Epidermal melanocyte (primary cell): Measurements from ENCODE around the gene LGALS3.

Experiments used
- DNase-seq: peaks from one replicate; pipeline ENCODE4 v3.0.0; 2011; ENCODE audit warnings: low spot score; ENCODE audit not compliant: insufficient read length

The LGALS3 gene

DNA sequence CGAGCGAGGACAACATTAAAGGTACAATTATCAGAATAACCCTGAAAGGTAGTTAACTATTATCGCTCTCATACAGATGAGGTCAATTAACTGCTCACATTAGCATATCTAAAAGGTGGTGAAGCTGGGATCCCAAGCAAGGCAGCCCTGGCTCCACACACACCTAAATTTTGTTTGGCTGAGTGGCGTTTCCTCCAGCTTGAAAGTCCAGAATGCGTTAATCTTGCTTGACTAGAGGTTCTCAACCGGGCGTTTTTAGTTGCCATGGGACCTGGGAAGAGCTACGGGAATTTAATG lies 61.8 kb downstream of the LGALS3 start:
- DNase-seq: no peak

DNA sequence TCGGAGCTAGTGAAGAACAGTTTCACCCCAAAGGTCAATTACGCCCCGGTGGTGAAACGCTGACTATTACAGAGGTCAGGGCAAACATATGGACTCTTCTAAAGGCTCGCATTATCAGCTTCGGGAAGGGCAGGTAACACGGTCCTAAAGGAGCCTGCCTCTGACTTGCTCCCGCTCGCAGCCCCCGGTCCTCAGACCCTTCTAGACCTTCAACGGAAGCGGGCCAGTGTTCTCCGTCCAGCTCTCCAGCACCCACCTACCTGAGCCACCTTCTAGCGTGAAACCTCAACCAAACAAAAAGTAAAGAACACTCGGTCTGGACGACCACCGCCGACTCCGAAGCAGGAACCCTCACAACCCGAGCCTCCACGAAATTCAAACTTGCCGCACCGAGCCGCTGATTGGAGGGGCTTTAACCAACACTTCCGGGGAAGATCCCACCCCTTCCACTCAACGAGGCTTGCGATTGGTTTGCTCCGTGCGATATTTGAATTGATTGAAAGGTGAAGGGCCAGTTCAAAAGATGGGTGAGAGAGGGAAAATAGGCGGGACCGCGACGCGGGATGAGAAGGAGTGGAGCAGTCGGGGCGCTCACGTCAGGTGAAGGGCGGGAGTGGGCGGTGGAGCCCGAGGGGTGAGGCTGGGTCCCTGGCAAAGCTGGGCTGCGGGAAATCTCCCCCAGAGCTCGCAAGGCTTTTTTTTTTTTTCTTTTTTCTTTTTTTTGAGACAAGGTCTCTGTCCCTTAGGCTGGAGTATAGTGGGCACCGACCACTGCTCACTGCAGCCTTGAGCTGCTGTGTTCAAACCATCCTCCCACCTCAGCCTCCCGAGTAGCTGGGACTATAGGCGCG lies 62.4 kb downstream of the LGALS3 start, which contains the start of gene DLGAP5:
Gene DLGAP5, minus strand, starts transcription at position 383 of the 851 bp plus-strand sequence. CDS start 2,406 bp downstream, outside the sequence.
- DNase-seq: peak; percentile 97

DNA sequence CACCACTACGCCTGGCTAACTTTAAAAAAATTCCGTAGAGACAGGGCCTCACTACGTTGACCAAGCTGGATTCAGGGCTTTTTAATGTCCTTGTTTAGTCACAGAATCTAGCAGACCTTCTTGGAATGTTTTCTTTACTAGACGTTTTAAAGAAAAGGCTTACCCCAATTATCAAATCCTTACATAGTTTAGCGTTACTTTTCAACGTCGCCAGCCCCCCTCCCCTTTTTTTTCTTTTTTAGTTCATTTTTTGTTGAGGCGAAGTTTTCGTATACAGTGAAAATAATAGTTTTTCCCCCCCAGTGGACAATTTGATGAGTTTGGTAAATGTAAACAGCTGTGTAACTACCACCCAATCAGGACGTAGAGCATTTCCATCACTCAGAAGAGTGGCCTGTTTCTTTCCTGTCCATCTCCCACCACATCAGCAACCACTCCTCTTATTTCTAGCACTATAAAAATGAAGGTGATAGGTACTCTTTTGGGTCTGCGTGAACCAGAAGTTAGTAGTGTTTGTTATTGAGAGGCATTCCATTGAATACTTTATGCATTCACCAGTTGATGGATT lies 63.1 kb downstream of the LGALS3 start:
- no peak for DNase-seq

DNA sequence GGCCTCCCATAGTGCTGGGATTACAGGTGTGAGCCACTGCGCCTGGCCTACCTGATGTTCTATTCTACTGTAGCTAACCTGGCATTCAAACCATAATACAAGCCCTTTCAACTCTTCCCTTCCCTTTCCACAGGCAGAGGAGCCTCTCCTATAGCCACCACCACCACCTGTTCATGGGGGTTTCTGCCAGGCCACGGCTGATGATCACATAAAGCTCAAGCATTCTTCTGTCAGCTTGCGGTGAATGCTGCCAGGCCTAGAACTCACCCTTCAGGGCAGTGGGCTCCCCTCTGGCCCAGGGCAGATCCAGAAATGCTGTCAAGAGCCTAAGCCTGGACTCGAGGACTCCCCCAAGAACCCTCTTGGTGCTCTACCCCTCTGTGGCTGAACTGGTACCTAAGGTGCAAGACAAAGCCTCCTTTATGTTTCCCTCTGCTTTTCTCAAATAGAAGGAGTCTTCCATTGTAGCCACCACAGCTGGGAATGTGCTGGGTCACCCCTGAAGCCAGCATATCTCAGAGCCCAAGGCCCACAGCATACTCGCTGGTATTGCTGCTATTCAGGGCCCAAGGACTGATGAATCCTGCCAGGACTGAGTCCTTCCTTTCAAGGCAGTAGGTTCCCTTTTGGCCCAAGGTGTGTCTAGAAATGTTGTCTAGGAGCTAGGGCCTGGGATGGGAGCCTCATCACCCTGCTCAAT lies 65.8 kb downstream of the LGALS3 start:
- DNase-seq: no peak
